ENCODE results near the gene C11orf87. TPM values are rescaled to one million over a fixed set of nuclear protein-coding genes. Genes with fewer than 3 reads are reported as not detected.

Gene C11orf87
- not detected for total RNA-seq

- H3K27me3 Mint-ChIP-seq (ENCODE audit: low read depth), result peaks cover 41% of the 10 kb centered on the region
- no peaks in the 10 kb centered on the region for H3K4me1 Mint-ChIP-seq (ENCODE audit: low read depth)
- H3K9me3 Mint-ChIP-seq, result peaks cover 4% of the 10 kb centered on the region
- ATAC-seq (peak in 1 of 2 donors; percentile 34), DNase-seq (no peak)
- no peaks in the 10 kb centered on the region for H3K36me3 Mint-ChIP-seq (ENCODE audit: insufficient read depth)
- H3K4me3 Mint-ChIP-seq, result no peak within 1 kb of the TSS
Observed at GRCh38 chr11:109421981-109422869, at the start of gene C11orf87. C11orf87 (plus strand) TSS chr11:109422190; CDS start chr11:109423634, 1,444 bp downstream.

GRCh38 chr11:109374032-109374431 is 48.0 kb upstream of the C11orf87 start:
- ATAC-seq (no peak), DNase-seq (no peak)
- Mint-ChIP-seq H3K27me3 (ENCODE audit: low read depth) (no peaks in the 10 kb centered on the region), H3K4me1 (ENCODE audit: low read depth) (no peaks in the 10 kb centered on the region), H3K9me3 (peaks cover 7% of the 10 kb centered on the region), H3K36me3 (ENCODE audit: insufficient read depth) (no peaks in the 10 kb centered on the region), H3K4me3 (no peak overlapping the region)

- no peak for ATAC-seq
- Mint-ChIP-seq H3K27me3 (ENCODE audit: low read depth) (no peaks in the 10 kb centered on the region), H3K36me3 (ENCODE audit: insufficient read depth) (no peaks in the 10 kb centered on the region), H3K4me3 (no peak overlapping the region), H3K9me3 (peaks cover 7% of the 10 kb centered on the region), H3K4me1 (ENCODE audit: low read depth) (no peaks in the 10 kb centered on the region)
- no peak for DNase-seq
Observed at GRCh38 chr11:109374441-109374840, 47.5 kb upstream of the C11orf87 start.

DNA sequence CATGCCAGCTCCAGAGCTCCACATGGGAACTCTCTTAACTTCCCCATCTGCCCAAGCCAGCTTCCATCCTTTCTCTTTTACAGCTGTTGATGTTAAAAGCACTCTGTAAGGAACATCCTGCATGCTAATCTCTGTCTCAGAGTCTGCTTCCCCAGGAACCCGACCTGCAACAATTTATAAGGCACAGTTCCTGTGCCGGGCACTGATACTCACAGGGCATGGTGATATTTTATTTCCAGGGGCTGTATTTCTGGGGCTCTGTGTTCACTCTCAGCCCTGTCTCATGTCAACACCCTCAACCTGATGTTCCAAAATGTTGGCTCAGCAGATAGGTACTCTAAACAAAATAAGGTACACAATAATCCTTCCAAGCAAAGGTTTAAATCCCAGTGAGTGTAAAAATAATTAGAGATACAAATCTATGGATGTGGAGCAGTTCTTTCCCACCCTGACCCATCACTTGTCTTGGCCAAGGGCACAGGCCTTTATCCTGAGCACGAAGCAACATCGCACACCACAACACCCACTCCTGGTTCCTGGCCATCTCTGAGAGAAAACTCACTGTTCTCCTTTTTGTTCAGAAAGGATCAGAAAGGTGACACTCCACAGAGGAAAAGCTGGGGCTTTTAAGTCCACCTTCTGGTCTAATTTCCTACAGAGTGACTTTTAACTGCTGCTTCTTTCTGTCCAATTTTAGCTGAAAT is 44.8 kb upstream of the C11orf87 start:
- no peaks in the 10 kb centered on the region for H3K9me3 Mint-ChIP-seq
- no peaks in the 10 kb centered on the region for H3K27me3 Mint-ChIP-seq (ENCODE audit: low read depth)
- DNase-seq (no peak), ATAC-seq (no peak)
- no peak overlapping the region for H3K4me3 Mint-ChIP-seq
- no peaks in the 10 kb centered on the region for H3K36me3 Mint-ChIP-seq (ENCODE audit: insufficient read depth)
- no peaks in the 10 kb centered on the region for H3K4me1 Mint-ChIP-seq (ENCODE audit: low read depth)

GRCh38 chr11:109378034-109378433 is 44.0 kb upstream of the C11orf87 start:
- Mint-ChIP-seq H3K9me3 (no peaks in the 10 kb centered on the region), H3K4me1 (ENCODE audit: low read depth) (no peaks in the 10 kb centered on the region), H3K4me3 (no peak overlapping the region), H3K36me3 (ENCODE audit: insufficient read depth) (no peaks in the 10 kb centered on the region), H3K27me3 (ENCODE audit: low read depth) (no peaks in the 10 kb centered on the region)
- no peak for ATAC-seq
- DNase-seq, result no peak

DNA sequence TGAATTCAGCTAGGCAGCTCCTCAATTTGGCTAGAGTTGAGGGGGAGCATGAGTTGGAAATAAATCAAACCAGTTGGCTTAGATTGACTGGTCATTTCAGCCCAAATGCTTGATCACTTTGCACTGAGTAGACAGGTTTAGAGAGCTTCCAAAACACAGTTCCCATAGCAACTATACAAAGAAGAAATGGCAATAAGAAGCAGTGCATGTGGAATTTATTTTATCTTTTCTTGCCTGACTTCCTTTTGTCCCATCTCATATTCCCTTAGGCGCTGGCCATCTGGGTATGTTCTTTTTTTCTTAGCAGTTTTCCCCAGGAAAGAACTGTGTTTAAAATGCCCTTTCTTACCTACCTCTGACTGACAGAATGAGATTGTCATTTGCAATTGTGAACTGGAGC is 38.7 kb upstream of the C11orf87 start:
- no peak for ATAC-seq
- no peak overlapping the region for H3K4me3 Mint-ChIP-seq

GRCh38 chr11:109384873-109385272 is 37.1 kb upstream of the C11orf87 start:
- DNase-seq (no peak), ATAC-seq (no peak)
- Mint-ChIP-seq H3K9me3 (no peaks in the 10 kb centered on the region), H3K4me1 (ENCODE audit: low read depth) (no peaks in the 10 kb centered on the region), H3K36me3 (ENCODE audit: insufficient read depth) (no peaks in the 10 kb centered on the region), H3K4me3 (no peak overlapping the region), H3K27me3 (ENCODE audit: low read depth) (no peaks in the 10 kb centered on the region)

More for the DNA sequence above, 38.7 kb upstream of the C11orf87 start:
- Mint-ChIP-seq H3K9me3 (no peaks in the 10 kb centered on the region), H3K36me3 (ENCODE audit: insufficient read depth) (no peaks in the 10 kb centered on the region), H3K27me3 (ENCODE audit: low read depth) (no peaks in the 10 kb centered on the region), H3K4me1 (ENCODE audit: low read depth) (no peaks in the 10 kb centered on the region)
- no peak for DNase-seq

- Mint-ChIP-seq H3K4me1 (ENCODE audit: low read depth) (no peaks in the 10 kb centered on the region), H3K36me3 (ENCODE audit: insufficient read depth) (no peaks in the 10 kb centered on the region), H3K27me3 (ENCODE audit: low read depth) (peaks cover 2% of the 10 kb centered on the region), H3K4me3 (no peak overlapping the region), H3K9me3 (peaks cover 5% of the 10 kb centered on the region)
- no peak for DNase-seq
- no peak for ATAC-seq
Observed at GRCh38 chr11:109388982-109389381, 33.0 kb upstream of the C11orf87 start.

DNA sequence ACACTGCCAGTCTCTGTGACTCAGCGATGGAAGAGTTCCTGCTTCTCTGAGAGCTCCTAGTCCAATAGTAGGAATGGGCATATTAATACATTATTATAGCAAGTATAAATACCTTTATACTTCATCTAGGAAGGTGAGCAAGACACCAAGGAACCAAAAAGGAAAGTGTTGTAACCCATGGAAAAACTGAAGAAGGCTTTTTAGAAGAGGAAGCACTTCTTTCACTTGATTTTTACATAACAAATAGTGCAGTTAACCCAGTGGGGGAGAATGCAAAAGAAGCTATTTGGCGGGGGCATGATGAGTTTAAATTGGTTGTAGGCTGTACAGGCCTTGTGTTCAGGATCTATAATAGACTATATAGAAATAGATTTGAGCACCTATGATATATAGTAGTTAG is 31.2 kb upstream of the C11orf87 start:
- peaks cover 2% of the 10 kb centered on the region for H3K27me3 Mint-ChIP-seq (ENCODE audit: low read depth)
- no peaks in the 10 kb centered on the region for H3K36me3 Mint-ChIP-seq (ENCODE audit: insufficient read depth)
- no peaks in the 10 kb centered on the region for H3K4me1 Mint-ChIP-seq (ENCODE audit: low read depth)
- DNase-seq (no peak), ATAC-seq (no peak)
- H3K9me3 Mint-ChIP-seq, result peaks cover 5% of the 10 kb centered on the region
- H3K4me3 Mint-ChIP-seq, result no peak overlapping the region

DNA sequence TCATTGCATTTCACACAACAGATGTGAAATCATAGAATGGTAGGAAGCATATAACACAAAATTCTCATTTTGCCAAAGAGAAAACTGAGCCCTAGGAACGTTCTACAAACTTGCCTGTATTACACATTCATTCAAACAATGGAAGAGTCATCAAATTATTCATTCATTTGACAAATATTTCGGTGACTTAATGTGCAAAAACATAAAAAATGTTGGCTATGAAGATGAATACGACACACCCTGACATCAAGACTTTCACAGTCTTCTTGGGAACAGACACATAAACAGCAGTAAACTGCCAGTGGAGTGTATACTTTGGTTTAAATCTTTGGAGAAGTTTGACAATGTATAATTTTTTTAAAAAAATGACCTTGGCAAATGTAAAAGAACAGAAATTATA is 20.4 kb upstream of the C11orf87 start:
- peaks cover 10% of the 10 kb centered on the region for H3K9me3 Mint-ChIP-seq
- DNase-seq (no peak), ATAC-seq (no peak)
- no peaks in the 10 kb centered on the region for H3K27me3 Mint-ChIP-seq (ENCODE audit: low read depth)
- H3K36me3 Mint-ChIP-seq (ENCODE audit: insufficient read depth), result no peaks in the 10 kb centered on the region
- no peak overlapping the region for H3K4me3 Mint-ChIP-seq
- H3K4me1 Mint-ChIP-seq (ENCODE audit: low read depth), result no peaks in the 10 kb centered on the region

GRCh38 chr11:109405671-109406070 is 16.3 kb upstream of the C11orf87 start:
- H3K4me1 Mint-ChIP-seq (ENCODE audit: low read depth), result no peaks in the 10 kb centered on the region

DNA sequence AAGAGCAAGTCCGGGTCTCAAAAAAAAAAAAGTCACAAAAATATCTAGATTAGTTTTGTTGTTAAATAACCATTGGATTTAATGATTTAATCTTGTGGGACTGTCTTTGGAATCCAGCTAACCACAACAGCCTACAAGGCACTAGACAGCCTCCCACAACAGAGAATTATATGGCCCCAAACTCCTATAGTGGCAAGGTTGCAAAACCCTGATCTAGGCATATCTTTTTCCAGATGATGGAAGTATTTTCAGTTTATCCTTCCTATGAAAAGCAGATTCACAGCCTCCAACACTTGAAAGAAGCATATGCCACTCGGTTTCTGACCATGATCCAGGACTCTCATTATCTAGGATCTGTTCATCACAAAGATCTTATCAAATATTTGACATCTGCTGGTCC is 5.4 kb upstream of the C11orf87 start:
- H3K36me3 Mint-ChIP-seq (ENCODE audit: insufficient read depth), result no peaks in the 10 kb centered on the region
- no peak overlapping the region for H3K4me3 Mint-ChIP-seq
- ATAC-seq, result no peak

More at GRCh38 chr11:109405671-109406070, 16.3 kb upstream of the C11orf87 start:
- H3K9me3 Mint-ChIP-seq, result peaks cover 4% of the 10 kb centered on the region
- H3K27me3 Mint-ChIP-seq (ENCODE audit: low read depth), result no peaks in the 10 kb centered on the region
- no peak overlapping the region for H3K4me3 Mint-ChIP-seq
- no peak for DNase-seq
- no peaks in the 10 kb centered on the region for H3K36me3 Mint-ChIP-seq (ENCODE audit: insufficient read depth)
- ATAC-seq, result no peak

GRCh38 chr11:109422870-109423465 is 978 bp downstream of the C11orf87 start:
- Mint-ChIP-seq H3K36me3 (ENCODE audit: insufficient read depth) (no peaks in the 10 kb centered on the region), H3K4me1 (ENCODE audit: low read depth) (no peaks in the 10 kb centered on the region), H3K4me3 (no peak overlapping the region), H3K9me3 (peaks cover 4% of the 10 kb centered on the region), H3K27me3 (ENCODE audit: low read depth) (peaks cover 41% of the 10 kb centered on the region)
- DNase-seq (no peak), ATAC-seq (peak in 1 of 2 donors; percentile 27)

More for the DNA sequence above, 5.4 kb upstream of the C11orf87 start:
- Mint-ChIP-seq H3K27me3 (ENCODE audit: low read depth) (peaks cover 10% of the 10 kb centered on the region), H3K9me3 (no peaks in the 10 kb centered on the region), H3K4me1 (ENCODE audit: low read depth) (no peaks in the 10 kb centered on the region)
- DNase-seq, result no peak

- H3K36me3 Mint-ChIP-seq (ENCODE audit: insufficient read depth), result no peaks in the 10 kb centered on the region
- peaks cover 41% of the 10 kb centered on the region for H3K27me3 Mint-ChIP-seq (ENCODE audit: low read depth)
- no peak overlapping the region for H3K4me3 Mint-ChIP-seq
- H3K4me1 Mint-ChIP-seq (ENCODE audit: low read depth), result no peaks in the 10 kb centered on the region
- peaks cover 4% of the 10 kb centered on the region for H3K9me3 Mint-ChIP-seq
- ATAC-seq, result no peak
- DNase-seq, result no peak
Observed at GRCh38 chr11:109423466-109424190, 1.6 kb downstream of the C11orf87 start.

Measured in activated T-cell treated with anti-CD3 and anti-CD28 coated beads, Interleukin-2, amount 50 U/mL, for 4 hours (primary cell).